HCT116 (cell line): ENCODE data around the gene ACSM5. TPM values are rescaled to one million over a fixed set of nuclear protein-coding genes. Genes with fewer than 3 reads are reported as not detected.
"Not testable (repeated sequence)": the region's sequence is repeated elsewhere in the genome, so short reads cannot be mapped to it uniquely, and the experiment has no call there.

ENCODE experiments used
- ATAC-seq: fragments of 200-7000 bp; cut with Tn5 transposase; 2 replicates; pipeline ENCODE4 v1.9.1; 2020; ENCODE audit warnings: mild to moderate bottlenecking, moderate library complexity
- BruUV-seq: library from RNA; stranded (reverse); fragments of 400-500 nt; replicated peaks from 2 replicates; lab custom pipeline; 2021; lab: Mats Ljungman, UMichigan
- CTCF ChIA-PET: fragments of 300-600 bp; sonication (Branson Sonifier 250); formaldehyde crosslinking; loops from one replicate; lab custom pipeline; 2021; ENCODE audit warnings: antibody characterized with exemption; lab: Charles Lee
- POLR2A ChIA-PET: fragments of 300-600, 350-600 bp; sonication (Branson Sonifier 250); formaldehyde crosslinking; loops from one replicate; lab custom pipeline; 2021; ENCODE audit warnings: antibody characterized with exemption; lab: Charles Lee
- RAD21 ChIA-PET, 2 experiments: fragments of 300-600 bp; sonication (Branson Sonifier 250); formaldehyde crosslinking; loops; one replicate each; lab custom pipeline; 2023; ENCODE audit warnings: low total read pairs in 2 of 2; ENCODE audit not compliant: uncharacterized antibody in 2 of 2, unreplicated experiment in 2 of 2, low non-redundant PET in 1 of 2; lab: Charles Lee
- DNase-seq: peaks from one replicate; pipeline ENCODE4 v3.0.0-alpha.2; 2010; ENCODE audit warnings: low read depth, low spot score
- H2AFZ ChIP-seq: fragments of 200-600 bp; shearing (Covaris generic), sonication (generic); 2 replicates; pipeline ENCODE4 v1.6.1; 2017; ENCODE audit warnings: low read depth, mixed run types, mixed read lengths, antibody characterized with exemption, low read length; ENCODE audit not compliant: poor library complexity, severe bottlenecking
- H3K27ac ChIP-seq: 2 replicates; pipeline ENCODE4 v1.5.1; 2012; ENCODE audit warnings: low read depth, low read length
- H3K27me3 ChIP-seq: fragments of 200-600 bp; sonication (generic); 2 replicates; pipeline ENCODE4 v1.6.1; 2016; ENCODE audit warnings: mixed run types, low read length, mixed read lengths; ENCODE audit not compliant: insufficient read depth
- H3K36me3 ChIP-seq, 2 experiments: fragments of 200-500 bp in 1 of 2; fragments of 200-600 bp in 1 of 2; sonication (Bioruptor generic) in 1 of 2; sonication (generic) in 1 of 2; 2 replicates each; pipeline versions ENCODE4 v1.5.1 to v1.6.1; 2014 to 2016; ENCODE audit warnings: low read length in 2 of 2, inconsistent platforms in 1 of 2, mixed read lengths in 1 of 2, mixed run types in 1 of 2; ENCODE audit not compliant: insufficient read depth in 2 of 2, control insufficient read depth in 1 of 2
- H3K4me1 ChIP-seq, 2 experiments: fragments of 200-600 bp in 1 of 2; sonication (generic) in 1 of 2; 2 replicates each; pipeline versions ENCODE4 v1.5.1 to v1.6.1; 2012 to 2017; ENCODE audit warnings: low read length in 2 of 2, inconsistent platforms in 1 of 2, mild to moderate bottlenecking in 1 of 2, mixed read lengths in 1 of 2, mixed run types in 1 of 2, moderate library complexity in 1 of 2; ENCODE audit not compliant: insufficient read depth in 2 of 2, control insufficient read depth in 1 of 2
- H3K4me2 ChIP-seq: fragments of 200-600 bp; sonication (generic); 2 replicates; pipeline ENCODE4 v1.6.1; 2017; ENCODE audit warnings: mixed run types, low read length, mixed read lengths
- H3K4me3 ChIP-seq, 2 experiments: fragments of 200-600 bp in 1 of 2; sonication (generic) in 1 of 2; replicated peaks in 1 of 2; 2 replicates each; pipeline ENCODE4 v1.5.1; 2011 to 2016; ENCODE audit warnings: low read length in 2 of 2, control low read depth in 1 of 2, low read depth in 1 of 2, mild to moderate bottlenecking in 1 of 2, mixed read lengths in 1 of 2, mixed run types in 1 of 2
- H3K79me2 ChIP-seq: fragments of 200-600 bp; sonication (generic); 2 replicates; pipeline ENCODE4 v1.6.1; 2017; ENCODE audit warnings: mild to moderate bottlenecking, mixed run types, low read length, moderate library complexity, mixed read lengths; ENCODE audit not compliant: insufficient read depth
- H3K9ac ChIP-seq: fragments of 200-600 bp; sonication (generic); 2 replicates; pipeline ENCODE4 v1.6.1; 2016; ENCODE audit warnings: low read length, mixed read lengths
- H3K9me2 ChIP-seq: fragments of 200-600 bp; sonication (generic), shearing (Covaris generic); 2 replicates; pipeline ENCODE4 v1.6.1; 2017; ENCODE audit warnings: mixed run types, mild to moderate bottlenecking, moderate library complexity; ENCODE audit not compliant: insufficient read depth
- H3K9me3 ChIP-seq, 2 experiments: fragments of 200-500 bp in 1 of 2; fragments of 200-600 bp in 1 of 2; sonication (Bioruptor generic) in 1 of 2; sonication (generic) in 1 of 2; 2 replicates each; pipeline ENCODE4 v1.6.1; 2014 to 2017; ENCODE audit warnings: low read length in 2 of 2, mixed read lengths in 2 of 2, inconsistent platforms in 1 of 2, low read depth in 1 of 2, mild to moderate bottlenecking in 1 of 2, mixed run types in 1 of 2, moderate library complexity in 1 of 2; ENCODE audit not compliant: control insufficient read depth in 1 of 2, insufficient read depth in 1 of 2
- H4K20me1 ChIP-seq: fragments of 200-600 bp; sonication (generic), shearing (Covaris generic); 2 replicates; pipeline ENCODE4 v1.6.1; 2017; ENCODE audit warnings: mixed run types, mild to moderate bottlenecking, moderate library complexity; ENCODE audit not compliant: insufficient read depth
- CEBPB ChIP-seq: IDR thresholded peaks from 2 replicates; pipeline ENCODE4 v1.6.1; 2012; ENCODE audit warnings: low read depth
- EGR1 ChIP-seq: IDR thresholded peaks from 2 replicates; pipeline ENCODE4 v1.6.1; 2012; ENCODE audit warnings: low read depth
- EZH2 ChIP-seq: fragments of 200-600 bp; sonication (generic); IDR thresholded peaks from 2 replicates; pipeline ENCODE4 v1.6.1; 2017; ENCODE audit warnings: antibody characterized with exemption, mixed run types
- FOSL1 ChIP-seq: IDR thresholded peaks from 2 replicates; pipeline ENCODE4 v1.6.1; 2012; ENCODE audit warnings: low read depth
- POLR2A ChIP-seq: IDR thresholded peaks from 2 replicates; pipeline ENCODE4 v1.7.0; 2011; ENCODE audit warnings: borderline replicate concordance; ENCODE audit not compliant: insufficient read depth, insufficient read length; ENCODE audit errors: extremely low read depth
- REST ChIP-seq: IDR thresholded peaks from 2 replicates; pipeline ENCODE4 v1.6.1; 2012; ENCODE audit warnings: low read depth
- SIN3A ChIP-seq: IDR thresholded peaks from 2 replicates; pipeline ENCODE4 v1.6.1; 2012; ENCODE audit warnings: low read depth
- SP1 ChIP-seq: IDR thresholded peaks from 2 replicates; pipeline ENCODE4 v1.6.1; 2012; ENCODE audit warnings: low read depth
- SRF ChIP-seq: IDR thresholded peaks from 2 replicates; pipeline ENCODE4 v1.6.1; 2012; ENCODE audit warnings: low read depth
- TCF7L2 ChIP-seq: IDR thresholded peaks from 2 replicates; pipeline ENCODE4 v1.7.0; 2011; ENCODE audit warnings: borderline replicate concordance, inconsistent platforms; ENCODE audit not compliant: insufficient read depth, insufficient read length; ENCODE audit errors: extremely low read depth
- YY1 ChIP-seq: IDR thresholded peaks from 2 replicates; pipeline ENCODE4 v1.6.1; 2011; ENCODE audit warnings: low read length, low read depth, moderate library complexity, mild to moderate bottlenecking; ENCODE audit not compliant: insufficient replicate concordance; ENCODE audit errors: extremely low read depth
- ZBTB33 ChIP-seq: IDR thresholded peaks from 2 replicates; pipeline ENCODE4 v1.6.1; 2011; ENCODE audit warnings: mild to moderate bottlenecking, low read length, moderate library complexity; ENCODE audit not compliant: insufficient replicate concordance; ENCODE audit errors: extremely low read depth
- ZFX ChIP-seq: fragments of 450-650 bp; IDR thresholded peaks from 2 replicates; pipeline ENCODE4 v1.6.1; 2017
- intact Hi-C: fragments of 100-400 bp; cut with micrococcal nuclease; formaldehyde crosslinking; loops from 2 replicates; pipeline ENCODE4 v1.10.0; 2022
- total RNA-seq: library from RNA; stranded (reverse); gene quantifications from one replicate; pipeline ENCODE4 v1.2.1, GENCODE V29; 2021; ENCODE audit not compliant: unreplicated experiment
- TF ChIP-seq, protein P1 (sequence below): IDR thresholded peaks from 2 replicates; pipeline ENCODE4 v1.6.1; 2012

Gene ACSM5
- total RNA-seq, 1 experiment from 2014 or later: not detected

GRCh38 chr16:20430480-20430879, 21.1 kb downstream of the ACSM5 start:
- H3K4me3 ChIP-seq, ATAC-seq, POLR2A ChIA-PET, H4K20me1 ChIP-seq, H3K9me3 ChIP-seq, H3K9me2 ChIP-seq, DNase-seq, H3K79me2 ChIP-seq, H3K27ac ChIP-seq, H3K36me3 ChIP-seq, H2AFZ ChIP-seq, H3K4me1 ChIP-seq, RAD21 ChIA-PET, intact Hi-C loops, BruUV-seq, CTCF ChIA-PET, H3K4me2 ChIP-seq, H3K9ac ChIP-seq: not testable (repeated sequence)
- 0 out of 2 replicates have a peak, but pooled peaks cover 12% of the 10 kb centered on the region for H3K27me3 ChIP-seq

- POLR2A ChIA-PET: no interaction called here
- Histone ChIP-seq H3K4me2 (no peak overlapping the region), H3K27ac (no peak overlapping the region)
- TF ChIP-seq POLR2A: no peak
- no peak for TF ChIP-seq EZH2
- TF ChIP-seq SP1: no peak
- TF ChIP-seq FOSL1: no peak
- no peak for TF ChIP-seq EGR1
- no peak for TF ChIP-seq CEBPB
- TF ChIP-seq TCF7L2: no peak
- TF ChIP-seq, protein P1, sequence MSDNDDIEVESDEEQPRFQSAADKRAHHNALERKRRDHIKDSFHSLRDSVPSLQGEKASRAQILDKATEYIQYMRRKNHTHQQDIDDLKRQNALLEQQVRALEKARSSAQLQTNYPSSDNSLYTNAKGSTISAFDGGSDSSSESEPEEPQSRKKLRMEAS: no peak
- no peak for TF ChIP-seq SIN3A
- TF ChIP-seq ZFX: no peak
- no peak for TF ChIP-seq SRF
- no peak for TF ChIP-seq REST
- no peak for TF ChIP-seq YY1
- no peak for TF ChIP-seq ZBTB33
These were observed 21.6 kb downstream of the ACSM5 start for GRCh38 chr16:20430948-20431347.

More at GRCh38 chr16:20430948-20431347, 21.6 kb downstream of the ACSM5 start:
- RAD21 ChIA-PET: no interaction called here
- 0 out of 2 replicates have a peak, but pooled peaks cover 14% of the 10 kb centered on the region for H3K27me3 ChIP-seq
- no peak overlapping the region for H3K4me3 ChIP-seq
- H3K9me3 ChIP-seq: no peaks in the 10 kb centered on the region
- H2AFZ ChIP-seq: no peak overlapping the region
- ATAC-seq (no peak), DNase-seq (no peak)
- no TSS peak for BruUV-seq
- no peaks in the 10 kb centered on the region for H3K79me2 ChIP-seq
- no peaks in the 10 kb centered on the region for H3K36me3 ChIP-seq
- no peaks in the 10 kb centered on the region for H3K9me2 ChIP-seq
- CTCF ChIA-PET: no interaction called here
- intact Hi-C loops: no loop called here
- no peak overlapping the region for H3K9ac ChIP-seq
- no peaks in the 10 kb centered on the region for H4K20me1 ChIP-seq
- no peaks in the 10 kb centered on the region for H3K4me1 ChIP-seq
